IMR-90 (cell line): ENCODE results near the gene ZDHHC16. TPM values are rescaled to one million over a fixed set of nuclear protein-coding genes. Genes with fewer than 3 reads are reported as not detected.

Source experiments
- ATAC-seq: fragments of 200-7000 bp; cut with Tn5 transposase; 2 replicates; pipeline ENCODE4 v1.9.1; 2020; ENCODE audit warnings: low read depth, mild to moderate bottlenecking, moderate library complexity
- BruUV-seq: library from RNA; stranded (reverse); fragments of 400-500 nt; replicated peaks from 2 replicates; lab custom pipeline; 2021; lab: Mats Ljungman, UMichigan
- CTCF ChIA-PET: fragments of 300-600 bp; formaldehyde crosslinking; extraction: SDS; loops from one replicate; lab custom pipeline; 2021; ENCODE audit warnings: antibody characterized with exemption; lab: Yijun Ruan, JAX
- POLR2A ChIA-PET: fragments of 300-600 bp; sonication (Branson Sonifier 250); formaldehyde crosslinking; loops from one replicate; lab custom pipeline; 2022; ENCODE audit warnings: antibody characterized with exemption; ENCODE audit not compliant: unreplicated experiment; lab: Charles Lee
- DNase-seq: peaks from one replicate; pipeline ENCODE4 v3.0.0; 2013
- H2AFZ ChIP-seq: replicated peaks from 2 replicates; pipeline ENCODE3; 2013; ENCODE audit warnings: low read length, mild to moderate bottlenecking; ENCODE audit not compliant: poor library complexity
- H2AK5ac ChIP-seq: 2 replicates; pipeline ENCODE4 v1.6.1; 2013; ENCODE audit warnings: low read depth, low read length, inconsistent platforms
- H2AK9ac ChIP-seq: replicated peaks from 2 replicates; pipeline ENCODE3; 2013; ENCODE audit warnings: mild to moderate bottlenecking, low read depth, low read length, moderate library complexity; ENCODE audit not compliant: poor library complexity
- H2BK120ac ChIP-seq: 2 replicates; pipeline ENCODE4 v1.6.1; 2013; ENCODE audit warnings: low read depth, low read length, inconsistent platforms
- H2BK15ac ChIP-seq: 3 replicates; pipeline ENCODE4 v1.6.1; 2013; ENCODE audit warnings: low read depth, low read length, inconsistent platforms
- H2BK20ac ChIP-seq: 2 replicates; pipeline ENCODE4 v1.6.1; 2013; ENCODE audit warnings: low read depth, mild to moderate bottlenecking, inconsistent platforms, low read length, moderate library complexity
- H2BK5ac ChIP-seq: 2 replicates; pipeline ENCODE4 v1.6.1; 2013; ENCODE audit warnings: mild to moderate bottlenecking, low read depth, low read length, inconsistent platforms; ENCODE audit not compliant: poor library complexity, severe bottlenecking
- H3K14ac ChIP-seq: replicated peaks from 2 replicates; pipeline ENCODE4 v1.6.1; 2013; ENCODE audit warnings: low read depth, low read length, inconsistent platforms
- H3K18ac ChIP-seq: 2 replicates; pipeline ENCODE4 v1.6.1; 2013; ENCODE audit warnings: low read depth, low read length, control low read depth
- H3K23ac ChIP-seq: 2 replicates; pipeline ENCODE4 v1.6.1; 2013; ENCODE audit warnings: low read depth, low read length, inconsistent platforms
- H3K27ac ChIP-seq: 2 replicates; pipeline ENCODE4 v1.5.1; 2013; ENCODE audit warnings: mild to moderate bottlenecking, control low read depth, low read length; ENCODE audit not compliant: insufficient read depth
- H3K27me3 ChIP-seq: 2 replicates; pipeline ENCODE4 v1.6.1; 2013; ENCODE audit warnings: low read length; ENCODE audit not compliant: control insufficient read depth, insufficient read depth
- H3K36me3 ChIP-seq: 2 replicates; pipeline ENCODE4 v1.6.1; 2013; ENCODE audit warnings: low read length, mixed read lengths; ENCODE audit not compliant: control insufficient read depth, insufficient read depth
- H3K4ac ChIP-seq: 2 replicates; pipeline ENCODE4 v1.6.1; 2013; ENCODE audit warnings: low read depth, low read length, inconsistent platforms
- H3K4me1 ChIP-seq: 2 replicates; pipeline ENCODE4 v1.6.1; 2013; ENCODE audit warnings: low read length, mixed read lengths; ENCODE audit not compliant: control insufficient read depth, insufficient read depth
- H3K4me2 ChIP-seq: 2 replicates; pipeline ENCODE4 v1.6.1; 2013; ENCODE audit warnings: low read depth, mild to moderate bottlenecking, control low read depth, low read length, moderate library complexity
- H3K4me3 ChIP-seq: 2 replicates; pipeline ENCODE4 v1.5.1; 2013; ENCODE audit warnings: low read depth, mild to moderate bottlenecking, control low read depth, low read length, moderate library complexity; ENCODE audit not compliant: insufficient read depth
- H3K56ac ChIP-seq: 2 replicates; pipeline ENCODE4 v1.6.1; 2013; ENCODE audit warnings: low read length, inconsistent platforms; ENCODE audit not compliant: insufficient read depth; ENCODE audit errors: extremely low read depth
- H3K79me1 ChIP-seq, 2 experiments: 2 replicates each; pipeline ENCODE4 v1.6.1; 2013; ENCODE audit warnings: low read length in 2 of 2, inconsistent platforms in 1 of 2, low read depth in 1 of 2
- H3K9ac ChIP-seq: 2 replicates; pipeline ENCODE4 v1.6.1; 2013; ENCODE audit warnings: low read depth, low read length, control low read depth
- H3K9me1 ChIP-seq: 2 replicates; pipeline ENCODE4 v1.6.1; 2013; ENCODE audit warnings: low read length, inconsistent platforms; ENCODE audit not compliant: insufficient read depth
- H3K9me3 ChIP-seq: 2 replicates; pipeline ENCODE4 v1.6.1; 2013; ENCODE audit warnings: low read length; ENCODE audit not compliant: control insufficient read depth, insufficient read depth
- H4K20me1 ChIP-seq: 2 replicates; pipeline ENCODE4 v1.6.1; 2013; ENCODE audit warnings: low read length, inconsistent platforms; ENCODE audit not compliant: insufficient read depth
- H4K5ac ChIP-seq: 2 replicates; pipeline ENCODE4 v1.6.1; 2013; ENCODE audit warnings: mild to moderate bottlenecking, low read depth, low read length, control low read depth
- H4K8ac ChIP-seq, 2 experiments: 2 replicates each; pipeline ENCODE4 v1.6.1; 2013; ENCODE audit warnings: low read depth in 2 of 2, low read length in 2 of 2, control low read depth in 1 of 2, inconsistent platforms in 1 of 2
- H4K91ac ChIP-seq: 2 replicates; pipeline ENCODE4 v1.6.1; 2013; ENCODE audit warnings: low read depth, low read length, inconsistent platforms; ENCODE audit not compliant: insufficient read depth
- BHLHE40 ChIP-seq: fragments of 150-350 bp; IDR thresholded peaks from 2 replicates; pipeline ENCODE4 v1.6.1; 2016; ENCODE audit warnings: mild to moderate bottlenecking, low read depth, low read length
- CTCF ChIP-seq: conservative IDR thresholded peaks from 2 replicates; pipeline ENCODE4 v1.5.1; 2012; ENCODE audit warnings: mild to moderate bottlenecking, low read depth, low read length, improper control_type of control experiment
- MXI1 ChIP-seq: IDR thresholded peaks from 2 replicates; pipeline ENCODE4 v1.6.1; 2012; ENCODE audit warnings: low read depth, mild to moderate bottlenecking, low read length, moderate library complexity, borderline replicate concordance
- RCOR1 ChIP-seq: IDR thresholded peaks from 2 replicates; pipeline ENCODE4 v1.6.1; 2012; ENCODE audit warnings: mild to moderate bottlenecking, low read length, improper control_type of control experiment; ENCODE audit not compliant: insufficient replicate concordance
- RFX5 ChIP-seq: IDR thresholded peaks from 2 replicates; pipeline ENCODE4 v1.8.0; 2012; ENCODE audit warnings: low read depth, mild to moderate bottlenecking, low read length, moderate library complexity
- SMC3 ChIP-seq: fragments of 150-350 bp; IDR thresholded peaks from 2 replicates; pipeline ENCODE4 v1.6.1; 2016; ENCODE audit warnings: low read depth, mild to moderate bottlenecking, antibody characterized with exemption, low read length, moderate library complexity
- WGBS, 2 experiments: methylation state at CpG; one replicate each; pipeline versions ENCODE4 v1.1.5 to v1.1.7; 2013; ENCODE audit warnings: missing lambda C conversion rate in 2 of 2; ENCODE audit not compliant: insufficient read length in 1 of 2; ENCODE audit errors: extremely low coverage in 2 of 2; 5-methylcytosine and 5-hydroxymethylcytosine counted together
- dilution Hi-C: fragments of 300-500 bp; cut with HindIII; formaldehyde crosslinking; loops from one replicate; pipeline ENCODE4 v1.14.3; 2018; ENCODE audit warnings: low sequenced_read_pairs; ENCODE audit not compliant: unreplicated experiment
- in situ Hi-C: fragments of 300-500 bp; cut with MboI; formaldehyde crosslinking; loops from 3 replicates; pipeline ENCODE4 v1.14.3; 2019; ENCODE audit warnings: low sequenced_read_pairs, inconsistent platforms, mixed read lengths
- intact Hi-C: fragments of 100-400 bp; cut with micrococcal nuclease; formaldehyde crosslinking; loops from 2 replicates; pipeline ENCODE4 v1.10.0; 2022
- polyA plus RNA-seq, 3 experiments: library from polyadenylated mRNA; depleted of rRNA; stranded (reverse); fragments of >200 nt; gene quantifications; 2 replicates each; pipeline ENCODE4 v1.2.3, GENCODE V29; 2012; ENCODE audit warnings: low replicate concordance in 1 of 3
- total RNA-seq: library from RNA; depleted of rRNA; stranded (reverse); fragments of >200 nt; gene quantifications from 2 replicates; pipeline ENCODE4 v1.2.3, GENCODE V29; 2012
- TF ChIP-seq, protein P1 (sequence below): fragments of 150-350 bp; IDR thresholded peaks from 2 replicates; pipeline ENCODE4 v1.6.1; 2016; ENCODE audit warnings: low read depth, mild to moderate bottlenecking, low read length, moderate library complexity, borderline replicate concordance
- TF ChIP-seq, protein P2 (sequence below): fragments of 150-350 bp; IDR thresholded peaks from 2 replicates; pipeline ENCODE4 v1.6.1; 2017; ENCODE audit warnings: mild to moderate bottlenecking, antibody characterized with exemption, low read length, low read depth

The ZDHHC16 gene
- total and polyA plus RNA-seq, 2 of the 4 experiments (the other 2 are of a cell fraction): 54.7 to 64.0 TPM

DNA sequence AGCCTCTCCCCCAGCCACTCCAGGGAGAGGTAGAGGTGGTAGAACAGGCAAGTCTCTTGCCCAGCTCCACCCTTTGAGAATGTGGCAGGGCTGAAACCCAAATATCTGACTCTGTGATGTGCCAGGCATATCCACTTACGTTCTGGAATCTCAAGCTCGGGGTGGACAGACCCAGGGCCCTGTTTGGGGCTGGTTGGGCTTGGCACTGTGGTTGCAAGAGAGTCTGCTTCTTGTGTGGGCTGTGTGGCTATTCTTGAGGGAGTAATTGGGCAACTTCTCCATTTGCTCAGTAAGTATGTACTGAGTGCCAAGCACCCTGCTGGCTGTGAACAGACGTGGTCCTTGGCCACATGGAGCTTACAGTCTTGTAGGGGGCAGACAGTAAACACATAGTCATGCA is 57.4 kb downstream of the ZDHHC16 start:
- Histone ChIP-seq H2AK9ac (no peak overlapping the region), H3K9me3 (no peaks in the 10 kb centered on the region), H3K9me1 (peaks cover 22% of the 10 kb centered on the region), H3K79me1 (peaks cover 37 to 86% of the 10 kb centered on the region in 2 experiments), H2AK5ac (no peak overlapping the region), H3K4me1 (peaks cover 5% of the 10 kb centered on the region), H2BK15ac (no peak overlapping the region), H2BK5ac (no peak overlapping the region), H4K5ac (no peak overlapping the region), H3K14ac (no peak overlapping the region), H3K27me3 (no peaks in the 10 kb centered on the region), H2BK20ac (no peak overlapping the region), H3K9ac (no peak overlapping the region), H2BK120ac (no peak overlapping the region), H3K23ac (no peak overlapping the region), H3K56ac (no peak overlapping the region), H4K91ac (no peak overlapping the region), H4K8ac (no peak overlapping the region), H3K27ac (no peak overlapping the region), H3K18ac (no peak overlapping the region), H3K4ac (no peak overlapping the region), H3K4me2 (no peak overlapping the region), H3K4me3 (no peak overlapping the region), H2AFZ (no peak overlapping the region), H3K36me3 (no peaks in the 10 kb centered on the region), H4K20me1 (peaks cover 62% of the 10 kb centered on the region)
- no TSS peak for BruUV-seq
- dilution Hi-C loops (no loop called here), in situ Hi-C loops (no loop called here), intact Hi-C loops (no loop called here)
- no CpG with 5 or more reads among the region's 3 CpGs for WGBS, 2 experiments
- POLR2A ChIA-PET: no interaction called here
- TF ChIP-seq SMC3 (no peak), MXI1 (no peak), BHLHE40 (no peak), RCOR1 (no peak), CTCF (no peak), RFX5 (no peak)
- TF ChIP-seq, protein P1, sequence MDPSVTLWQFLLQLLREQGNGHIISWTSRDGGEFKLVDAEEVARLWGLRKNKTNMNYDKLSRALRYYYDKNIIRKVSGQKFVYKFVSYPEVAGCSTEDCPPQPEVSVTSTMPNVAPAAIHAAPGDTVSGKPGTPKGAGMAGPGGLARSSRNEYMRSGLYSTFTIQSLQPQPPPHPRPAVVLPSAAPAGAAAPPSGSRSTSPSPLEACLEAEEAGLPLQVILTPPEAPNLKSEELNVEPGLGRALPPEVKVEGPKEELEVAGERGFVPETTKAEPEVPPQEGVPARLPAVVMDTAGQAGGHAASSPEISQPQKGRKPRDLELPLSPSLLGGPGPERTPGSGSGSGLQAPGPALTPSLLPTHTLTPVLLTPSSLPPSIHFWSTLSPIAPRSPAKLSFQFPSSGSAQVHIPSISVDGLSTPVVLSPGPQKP: no peak
- TF ChIP-seq, protein P2, sequence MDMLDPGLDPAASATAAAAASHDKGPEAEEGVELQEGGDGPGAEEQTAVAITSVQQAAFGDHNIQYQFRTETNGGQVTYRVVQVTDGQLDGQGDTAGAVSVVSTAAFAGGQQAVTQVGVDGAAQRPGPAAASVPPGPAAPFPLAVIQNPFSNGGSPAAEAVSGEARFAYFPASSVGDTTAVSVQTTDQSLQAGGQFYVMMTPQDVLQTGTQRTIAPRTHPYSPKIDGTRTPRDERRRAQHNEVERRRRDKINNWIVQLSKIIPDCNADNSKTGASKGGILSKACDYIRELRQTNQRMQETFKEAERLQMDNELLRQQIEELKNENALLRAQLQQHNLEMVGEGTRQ: no peak
- DNase-seq (no peak), ATAC-seq (no peak)
- CTCF ChIA-PET: interaction anchor here (0.5 kb wide), 1 partner anchor 99 kb away, joined by 4 read pairs; no protein-coding TSS in a partner anchor
